Measurements from ENCODE around the gene NCAN. TPM values are rescaled to one million over a fixed set of nuclear protein-coding genes. Genes with fewer than 3 reads are reported as not detected.

Gene NCAN
- total and polyA plus RNA-seq, 2 of the 13 experiments (the other 11 are each of a cell fraction or from before 2014, with no cell fraction given): not detected

- Histone ChIP-seq H4K20me1 (ENCODE audit: insufficient read depth, low read length) (no peaks in the 10 kb centered on the region), H2AFZ (ENCODE audit: low read length) (no peak overlapping the region), H3K4me1 (ENCODE audit: insufficient read depth, low read length) (peaks cover 17% of the 10 kb centered on the region), H3K9ac (ENCODE audit: insufficient read depth, low read depth, low read length) (no peak overlapping the region), H3K27ac (ENCODE audit: extremely low read length, insufficient read depth, low read length) (no peak overlapping the region), H3K27me3 (ENCODE audit: control insufficient read depth in 1 of 2, insufficient read depth in 2 of 2, low read length in 2 of 2) (no peaks in the 10 kb centered on the region; a peak in 1 of 5 replicates), H3K79me2 (ENCODE audit: insufficient read depth, low read length) (no peaks in the 10 kb centered on the region), H3K9me3 (ENCODE audit: low read length) (no peaks in the 10 kb centered on the region), H3K36me3 (replicated peaks in 1 of 2; ENCODE audit: control insufficient read depth in 1 of 2, insufficient read depth in 2 of 2, low read length in 2 of 2) (no peaks in the 10 kb centered on the region), H3K4me2 (ENCODE audit: low read depth, low read length) (no peak overlapping the region), H3K4me3 (replicated peaks in 1 of 3; ENCODE audit: insufficient read depth in 1 of 3, low read depth in 2 of 3, low read length in 3 of 3) (no peak overlapping the region)
- CTCF ChIA-PET (ENCODE audit: low intra/inter-chr PET ratio, low total read pairs): no interaction called here
- intact Hi-C loops (cut with micrococcal nuclease; ENCODE audit: unreplicated experiment): no loop called here
- TF ChIP-seq, protein P1, sequence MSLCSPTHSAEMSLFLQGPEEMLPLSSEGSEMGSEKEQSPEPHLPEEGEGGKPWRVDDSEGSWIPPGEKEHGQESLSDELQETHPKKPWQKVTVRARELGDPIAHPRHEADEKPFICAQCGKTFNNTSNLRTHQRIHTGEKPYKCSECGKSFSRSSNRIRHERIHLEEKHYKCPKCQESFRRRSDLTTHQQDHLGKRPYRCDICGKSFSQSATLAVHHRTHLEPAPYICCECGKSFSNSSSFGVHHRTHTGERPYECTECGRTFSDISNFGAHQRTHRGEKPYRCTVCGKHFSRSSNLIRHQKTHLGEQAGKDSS (CRISPR knock-in tag; IDR thresholded peaks at IDR 0.05; ENCODE audit: borderline replicate concordance, low read depth): no peak
- TF ChIP-seq ZBTB33 (CRISPR knock-in tag; IDR thresholded peaks at IDR 0.05) (peak; percentile 54; the same call in 1 of the 2 replicates), NFYB (CRISPR knock-in tag; IDR thresholded peaks at IDR 0.05) (no peak), ZNF460 (CRISPR knock-in tag; IDR thresholded peaks at IDR 0.05; ENCODE audit: borderline replicate concordance) (peak; percentile 71), FOXP1 (IDR thresholded peaks at IDR 0.05) (no peak), FOXP1 (CRISPR knock-in tag; IDR thresholded peaks at IDR 0.05) (0 out of 2 replicates have a peak, but pooled peaks have one; percentile 16), CEBPG (CRISPR knock-in tag; IDR thresholded peaks at IDR 0.05) (peak; percentile 61; the same call in 1 of the 2 replicates)
- TF ChIP-seq, protein P2, sequence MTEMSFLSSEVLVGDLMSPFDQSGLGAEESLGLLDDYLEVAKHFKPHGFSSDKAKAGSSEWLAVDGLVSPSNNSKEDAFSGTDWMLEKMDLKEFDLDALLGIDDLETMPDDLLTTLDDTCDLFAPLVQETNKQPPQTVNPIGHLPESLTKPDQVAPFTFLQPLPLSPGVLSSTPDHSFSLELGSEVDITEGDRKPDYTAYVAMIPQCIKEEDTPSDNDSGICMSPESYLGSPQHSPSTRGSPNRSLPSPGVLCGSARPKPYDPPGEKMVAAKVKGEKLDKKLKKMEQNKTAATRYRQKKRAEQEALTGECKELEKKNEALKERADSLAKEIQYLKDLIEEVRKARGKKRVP (CRISPR knock-in tag; IDR thresholded peaks at IDR 0.05): peak in 1 of 2 experiments; percentile 63; a peak in 1 of 4 replicates
- WGBS (ENCODE audit: low lambda C conversion rate): 66% methylated on average over 10 of the region's 10 CpGs
- no TSS peak for BruUV-seq (replicated peaks)
- FAIRE-seq: no peak
- in situ Hi-C loops (cut with HindIII; ENCODE audit: extremely low pct_ligation_motif_present, low pct_unique_long_range_greater_than_20kb): no loop called here
- POLR2A ChIA-PET: no interaction called here
- DNase-seq (ENCODE audit: low spot score): no peak
- ATAC-seq: no peak
Observed at GRCh38 chr19:19268453-19269385, 57.0 kb downstream of the NCAN start.

All from HepG2 (cell line).